ENCODE results near the gene NT5C1B.

NT5C1B gene

DNA sequence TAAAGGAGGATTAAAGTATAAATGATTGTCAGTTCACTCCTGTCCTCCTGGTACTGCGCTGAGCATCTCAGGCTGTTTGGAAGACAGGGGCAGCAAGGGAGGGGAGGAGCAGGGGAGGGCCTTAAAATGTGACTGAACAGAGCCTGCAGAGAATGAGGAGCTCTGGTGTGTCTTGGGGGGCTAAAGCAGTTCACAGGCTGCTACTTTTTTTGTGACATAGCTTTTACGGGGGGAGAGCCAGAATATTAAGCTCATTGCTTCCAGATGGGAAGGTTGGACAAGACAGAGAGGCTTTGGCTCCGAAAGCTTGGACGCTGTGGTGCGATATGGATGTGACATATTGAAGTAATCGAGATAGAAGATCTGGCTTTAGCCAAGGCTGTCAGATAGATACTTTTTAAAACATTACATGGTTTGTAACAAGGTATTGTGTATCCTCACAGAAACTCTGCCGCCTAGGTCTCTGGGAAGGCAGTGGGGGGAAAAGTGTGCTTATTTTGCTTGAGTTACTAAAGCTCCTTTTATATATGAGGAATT, 69.4 kb downstream of the NT5C1B start:
- TF ChIP-seq, protein P1, sequence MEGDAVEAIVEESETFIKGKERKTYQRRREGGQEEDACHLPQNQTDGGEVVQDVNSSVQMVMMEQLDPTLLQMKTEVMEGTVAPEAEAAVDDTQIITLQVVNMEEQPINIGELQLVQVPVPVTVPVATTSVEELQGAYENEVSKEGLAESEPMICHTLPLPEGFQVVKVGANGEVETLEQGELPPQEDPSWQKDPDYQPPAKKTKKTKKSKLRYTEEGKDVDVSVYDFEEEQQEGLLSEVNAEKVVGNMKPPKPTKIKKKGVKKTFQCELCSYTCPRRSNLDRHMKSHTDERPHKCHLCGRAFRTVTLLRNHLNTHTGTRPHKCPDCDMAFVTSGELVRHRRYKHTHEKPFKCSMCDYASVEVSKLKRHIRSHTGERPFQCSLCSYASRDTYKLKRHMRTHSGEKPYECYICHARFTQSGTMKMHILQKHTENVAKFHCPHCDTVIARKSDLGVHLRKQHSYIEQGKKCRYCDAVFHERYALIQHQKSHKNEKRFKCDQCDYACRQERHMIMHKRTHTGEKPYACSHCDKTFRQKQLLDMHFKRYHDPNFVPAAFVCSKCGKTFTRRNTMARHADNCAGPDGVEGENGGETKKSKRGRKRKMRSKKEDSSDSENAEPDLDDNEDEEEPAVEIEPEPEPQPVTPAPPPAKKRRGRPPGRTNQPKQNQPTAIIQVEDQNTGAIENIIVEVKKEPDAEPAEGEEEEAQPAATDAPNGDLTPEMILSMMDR (conservative IDR thresholded peaks at IDR 0.05; ENCODE audit: low read length) = no peak
- DNase-seq (ENCODE audit: low read depth) = no peak
- no peak overlapping the region for H3K4me3 ChIP-seq (ENCODE audit: low read length)

DNA sequence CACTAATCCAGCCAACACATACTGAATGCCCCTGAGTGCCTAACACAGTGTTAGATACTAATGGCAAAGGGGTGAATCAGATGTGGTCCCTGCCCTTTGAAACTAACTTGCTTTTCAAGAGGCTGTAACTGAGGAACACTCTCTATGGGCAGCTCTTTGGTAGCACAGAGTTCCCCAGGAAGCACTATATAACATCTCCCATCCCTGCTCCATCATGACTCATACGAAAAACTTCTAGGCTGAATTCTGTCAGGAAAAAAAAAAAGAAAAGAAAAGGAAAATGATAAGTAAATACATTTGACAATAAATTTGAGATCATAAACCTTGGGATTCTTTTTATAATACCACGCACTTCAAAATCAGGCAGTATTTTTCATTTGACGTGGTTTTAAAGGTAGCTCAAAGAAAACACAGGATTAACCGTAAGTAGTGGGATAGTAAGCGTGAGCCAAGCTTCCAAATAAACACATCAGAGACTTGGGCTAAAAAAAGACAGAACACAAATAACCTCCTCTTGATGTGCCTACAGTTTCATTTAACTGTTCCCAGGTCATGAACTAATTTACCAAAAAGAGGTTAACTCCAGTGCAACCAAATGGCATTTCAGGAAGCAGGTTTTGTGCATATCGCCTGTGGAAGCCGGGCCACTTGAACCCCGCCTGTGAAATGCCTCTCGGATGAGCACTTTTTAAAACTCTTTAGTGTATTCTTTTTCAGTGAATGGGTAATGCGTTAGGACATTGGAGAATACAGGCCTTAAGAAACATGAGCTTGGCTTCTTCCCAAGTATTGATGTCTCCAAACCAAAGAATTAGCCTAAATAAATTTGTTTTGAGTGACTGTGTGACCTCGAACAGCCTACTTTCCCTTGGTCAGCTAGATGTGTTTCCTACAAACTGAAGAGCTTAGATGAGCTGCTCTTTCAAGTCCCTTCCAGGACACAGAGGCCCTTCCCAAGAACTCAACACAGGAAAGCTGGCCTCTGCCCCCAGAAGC, 71.0 kb downstream of the NT5C1B start:
- peak; percentile 52 for DNase-seq (ENCODE audit: low read depth)
- no peak overlapping the region for H3K4me3 ChIP-seq (ENCODE audit: low read length)
- TF ChIP-seq, protein P1 (conservative IDR thresholded peaks at IDR 0.05; ENCODE audit: low read length) = no peak

DNA sequence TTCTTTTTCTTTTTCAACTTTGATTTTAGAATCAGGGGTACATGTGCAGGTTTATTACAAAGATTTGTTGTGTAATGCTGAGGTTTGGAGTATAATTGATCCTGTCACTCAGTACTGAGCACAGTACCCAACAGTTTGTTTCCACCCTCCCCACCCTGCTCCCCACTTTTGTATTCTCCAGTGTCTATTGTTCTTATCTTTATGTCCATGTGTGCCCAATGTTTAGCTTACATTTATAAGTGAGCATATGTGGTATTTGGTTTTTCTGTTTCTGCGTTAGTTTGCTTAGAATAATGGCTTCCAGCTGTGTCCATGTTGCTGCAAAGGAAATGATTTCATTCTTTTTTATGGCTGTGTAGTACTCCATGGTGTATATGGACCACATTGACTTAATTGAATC, 72.0 kb downstream of the NT5C1B start:
- TF ChIP-seq, protein P1 (conservative IDR thresholded peaks at IDR 0.05; ENCODE audit: low read length) = no peak
- no peak overlapping the region for H3K4me3 ChIP-seq (ENCODE audit: low read length)
- DNase-seq (ENCODE audit: low read depth) = no peak

DNA sequence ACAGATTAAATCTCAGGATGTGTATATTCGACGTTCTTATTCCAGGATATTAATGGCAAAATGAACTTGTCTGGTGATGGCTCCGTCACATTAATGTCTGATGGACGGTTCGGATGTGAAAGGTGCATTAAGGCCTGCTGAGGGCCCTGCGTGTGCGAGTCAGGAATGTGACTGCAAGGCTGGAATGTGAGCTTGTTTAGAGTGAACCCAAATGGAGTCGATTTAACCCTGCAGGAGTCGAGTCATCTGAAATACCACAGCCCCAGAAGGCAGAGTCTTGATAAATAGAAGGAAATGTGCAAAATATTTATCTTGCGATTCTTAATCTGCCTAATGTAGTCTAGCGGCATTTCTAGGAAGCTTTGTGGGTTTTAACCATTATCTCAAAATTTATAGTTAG, 73.3 kb downstream of the NT5C1B start:
- DNase-seq (ENCODE audit: low read depth) = peak; percentile 63
- H3K4me3 ChIP-seq (ENCODE audit: low read length) = no peak overlapping the region
- TF ChIP-seq, protein P1 (conservative IDR thresholded peaks at IDR 0.05; ENCODE audit: low read length) = no peak

DNA sequence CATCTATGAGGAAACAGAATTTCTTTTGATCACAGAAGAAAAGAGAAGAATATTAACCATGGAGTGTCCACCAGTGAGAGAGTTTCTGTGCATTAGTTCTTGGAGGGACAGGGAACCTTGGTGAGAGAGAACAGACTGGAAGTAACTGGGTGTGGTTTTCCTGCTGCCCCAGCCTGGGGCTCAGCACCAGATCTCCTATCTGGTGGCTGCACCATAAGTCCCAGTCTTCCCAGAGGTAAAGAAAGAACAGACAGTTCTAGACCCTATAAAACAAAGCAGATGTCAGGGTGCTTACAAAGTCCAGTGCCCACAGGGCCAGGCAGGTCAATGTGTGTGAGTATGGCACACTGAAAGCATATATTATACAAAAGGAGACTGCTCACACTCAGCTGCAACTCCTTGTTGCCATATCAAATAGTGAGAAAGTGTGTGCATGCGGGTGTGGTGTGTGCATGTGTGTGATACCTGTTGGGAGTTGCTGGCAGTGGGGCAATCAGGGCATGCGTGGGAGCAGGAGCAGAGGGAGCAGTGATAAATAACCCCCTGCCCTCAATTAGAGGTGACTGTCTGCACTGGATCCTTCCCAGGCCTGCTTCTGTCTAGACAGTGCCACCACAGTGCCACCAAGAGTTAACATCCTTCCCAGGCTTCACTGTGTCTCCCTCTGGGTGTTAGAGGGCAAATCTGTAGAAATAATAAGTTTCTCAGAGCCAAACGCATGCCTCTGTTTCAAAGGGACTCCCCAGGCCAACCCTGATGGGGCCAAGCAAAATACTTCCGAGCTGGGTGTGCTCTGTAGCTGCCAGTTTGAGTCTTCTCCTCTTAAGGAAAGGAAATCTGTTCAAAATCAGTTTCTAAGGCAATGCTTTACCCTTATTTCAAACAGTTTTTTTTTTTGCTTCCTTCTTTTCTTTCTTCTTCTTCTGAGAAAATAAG, 74.6 kb downstream of the NT5C1B start:
- TF ChIP-seq, protein P1 (conservative IDR thresholded peaks at IDR 0.05; ENCODE audit: low read length) = no peak
- no peak overlapping the region for H3K4me3 ChIP-seq (ENCODE audit: low read length)
- no peak for DNase-seq (ENCODE audit: low read depth)
